SK-N-SH treated with all-trans-retinoic acid at 6 μM for 48 hours (cell line): ENCODE measurements around the gene ARSB.

ENCODE experiments used
- ATAC-seq: fragments of 200-7000 bp; cut with Tn5 transposase; 3 replicates; pipeline ENCODE4 v1.9.1; 2020; ENCODE audit warnings: mild to moderate bottlenecking, moderate library complexity
- ARNTL ChIP-seq: fragments of 450-650 bp; formaldehyde crosslinking; IDR thresholded peaks from 2 replicates; pipeline ENCODE4 v1.5.0; 2020; ENCODE audit warnings: low read depth, mild to moderate bottlenecking, moderate library complexity, borderline replicate concordance
- BACH2 ChIP-seq: fragments of 250-450 bp; sonication (Bioruptor Pico); IDR thresholded peaks from 2 replicates; pipeline ENCODE4 v1.9.0; 2021; ENCODE audit warnings: mild to moderate bottlenecking, borderline replicate concordance
- ESRRG ChIP-seq: fragments of 250-450 bp; sonication (Bioruptor Pico); IDR thresholded peaks from 2 replicates; pipeline ENCODE4 v1.6.1; 2021; ENCODE audit warnings: mild to moderate bottlenecking
- GLIS3 ChIP-seq: fragments of 250-450 bp; sonication (Bioruptor Pico); IDR thresholded peaks from 2 replicates; pipeline ENCODE4 v1.5.0; 2020; ENCODE audit warnings: mild to moderate bottlenecking, moderate library complexity
- ISL1 ChIP-seq: fragments of 250-450 bp; sonication (Bioruptor Pico); IDR thresholded peaks from 2 replicates; pipeline ENCODE4 v2.1.2; 2022; ENCODE audit warnings: mild to moderate bottlenecking, moderate library complexity
- OSR1 ChIP-seq: fragments of 250-450 bp; sonication (Bioruptor Pico); IDR thresholded peaks from 2 replicates; pipeline ENCODE4 v1.8.0; 2022; ENCODE audit warnings: moderate library complexity, mild to moderate bottlenecking, inconsistent platforms
- PPARA ChIP-seq: fragments of 250-450 bp; sonication (Bioruptor Pico); IDR thresholded peaks from 2 replicates; pipeline ENCODE4 v1.5.0; 2020; ENCODE audit warnings: mild to moderate bottlenecking, borderline replicate concordance
- RARB ChIP-seq: fragments of 250-450 bp; sonication (Bioruptor Pico); IDR thresholded peaks from 2 replicates; pipeline ENCODE4 v1.8.0; 2021; ENCODE audit warnings: mild to moderate bottlenecking, moderate library complexity
- SNAI2 ChIP-seq: fragments of 250-450 bp; sonication (Bioruptor Pico); IDR thresholded peaks from 2 replicates; pipeline ENCODE4 v1.5.0; 2020; ENCODE audit warnings: mild to moderate bottlenecking, moderate library complexity
- TOX ChIP-seq: fragments of 250-450 bp; sonication (Bioruptor Pico); IDR thresholded peaks from 2 replicates; pipeline ENCODE4 v1.8.0; 2021; ENCODE audit warnings: mild to moderate bottlenecking, moderate library complexity, borderline replicate concordance
- ZFP3 ChIP-seq: fragments of 250-450 bp; sonication (Bioruptor Pico); IDR thresholded peaks from 2 replicates; pipeline ENCODE4 v1.5.0; 2020; ENCODE audit warnings: mild to moderate bottlenecking, moderate library complexity
- ZFP30 ChIP-seq: fragments of 450-650 bp; formaldehyde crosslinking; IDR thresholded peaks from 2 replicates; pipeline ENCODE4 v1.5.0; 2022; ENCODE audit warnings: mild to moderate bottlenecking, moderate library complexity
- ZNF565 ChIP-seq: fragments of 450-650 bp; formaldehyde crosslinking; conservative IDR thresholded peaks from 2 replicates; pipeline ENCODE4 v1.5.0; 2020; ENCODE audit warnings: low read depth, mild to moderate bottlenecking, moderate library complexity
- ZNF70 ChIP-seq: fragments of 450-650 bp; formaldehyde crosslinking; IDR thresholded peaks from 2 replicates; pipeline ENCODE4 v1.5.0; 2020; ENCODE audit warnings: mild to moderate bottlenecking, moderate library complexity
- ZNF8 ChIP-seq: fragments of 450-650 bp; formaldehyde crosslinking; IDR thresholded peaks from 2 replicates; pipeline ENCODE4 v1.5.0; 2020; ENCODE audit warnings: mild to moderate bottlenecking, moderate library complexity
- TF ChIP-seq, protein P1 (sequence below): fragments of 250-450 bp; sonication (Bioruptor Pico); IDR thresholded peaks from 2 replicates; pipeline ENCODE4 v1.8.0; 2020; ENCODE audit warnings: mild to moderate bottlenecking, moderate library complexity, borderline replicate concordance
- TF ChIP-seq, protein P2 (sequence below): fragments of 250-450 bp; sonication (Bioruptor Pico); IDR thresholded peaks from 2 replicates; pipeline ENCODE4 v1.5.1; 2021; ENCODE audit warnings: mild to moderate bottlenecking, moderate library complexity
- TF ChIP-seq, protein P3 (sequence below): fragments of 250-450 bp; sonication (Bioruptor Pico); IDR thresholded peaks from 2 replicates; pipeline ENCODE4 v1.5.1; 2020; ENCODE audit warnings: low read depth, mild to moderate bottlenecking, moderate library complexity
- TF ChIP-seq, protein P4 (sequence below): fragments of 250-450 bp; sonication (Bioruptor Pico); IDR thresholded peaks from 2 replicates; pipeline ENCODE4 v1.8.0; 2021; ENCODE audit warnings: low read depth, mild to moderate bottlenecking, moderate library complexity, borderline replicate concordance
- TF ChIP-seq, protein P5 (sequence below): fragments of 250-450 bp; sonication (Bioruptor Pico); IDR thresholded peaks from 2 replicates; pipeline ENCODE4 v1.5.0; 2020; ENCODE audit warnings: mild to moderate bottlenecking, moderate library complexity

ARSB gene

DNA sequence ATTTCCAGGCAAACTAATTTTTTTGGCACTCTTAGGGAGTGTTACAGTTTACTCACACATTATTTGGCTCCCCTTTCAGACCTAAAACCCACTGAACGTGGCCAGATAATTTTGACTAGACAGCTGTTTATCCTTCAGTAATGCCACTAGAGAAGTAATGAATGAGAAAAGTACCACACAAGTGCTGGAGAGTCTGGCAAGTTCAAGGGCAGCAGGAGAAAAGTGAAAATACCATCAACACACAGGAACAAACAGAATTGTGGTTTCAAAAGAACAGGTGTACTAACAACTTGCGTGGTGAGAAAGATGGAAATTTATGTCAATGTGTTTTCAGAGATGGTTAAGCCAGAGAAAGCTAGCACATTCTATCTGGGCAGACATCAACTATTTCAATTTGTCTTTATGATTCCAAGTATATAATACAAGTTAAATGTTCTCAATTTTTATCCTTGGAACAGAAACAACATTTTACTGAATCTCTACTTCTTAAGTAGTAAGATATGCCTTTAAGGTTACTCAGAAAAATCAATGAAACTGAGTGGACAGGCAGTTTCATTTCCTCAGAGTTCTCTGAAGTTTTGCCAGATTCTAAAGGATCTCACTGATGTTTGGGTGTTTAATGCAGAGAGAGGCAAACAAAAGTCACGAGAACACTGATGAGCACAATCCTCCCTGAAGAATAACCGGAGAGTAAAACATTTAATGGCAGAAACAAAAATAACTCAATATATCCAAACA, 91.0 kb downstream of the ARSB start:
- no peak for ATAC-seq
- TF ChIP-seq GLIS3 (CRISPR knock-in tag) (no peak), ZFP3 (CRISPR knock-in tag) (no peak), BACH2 (no peak), TOX (CRISPR knock-in tag) (no peak), RARB (no peak), SNAI2 (CRISPR knock-in tag) (no peak)
- TF ChIP-seq, protein P1, sequence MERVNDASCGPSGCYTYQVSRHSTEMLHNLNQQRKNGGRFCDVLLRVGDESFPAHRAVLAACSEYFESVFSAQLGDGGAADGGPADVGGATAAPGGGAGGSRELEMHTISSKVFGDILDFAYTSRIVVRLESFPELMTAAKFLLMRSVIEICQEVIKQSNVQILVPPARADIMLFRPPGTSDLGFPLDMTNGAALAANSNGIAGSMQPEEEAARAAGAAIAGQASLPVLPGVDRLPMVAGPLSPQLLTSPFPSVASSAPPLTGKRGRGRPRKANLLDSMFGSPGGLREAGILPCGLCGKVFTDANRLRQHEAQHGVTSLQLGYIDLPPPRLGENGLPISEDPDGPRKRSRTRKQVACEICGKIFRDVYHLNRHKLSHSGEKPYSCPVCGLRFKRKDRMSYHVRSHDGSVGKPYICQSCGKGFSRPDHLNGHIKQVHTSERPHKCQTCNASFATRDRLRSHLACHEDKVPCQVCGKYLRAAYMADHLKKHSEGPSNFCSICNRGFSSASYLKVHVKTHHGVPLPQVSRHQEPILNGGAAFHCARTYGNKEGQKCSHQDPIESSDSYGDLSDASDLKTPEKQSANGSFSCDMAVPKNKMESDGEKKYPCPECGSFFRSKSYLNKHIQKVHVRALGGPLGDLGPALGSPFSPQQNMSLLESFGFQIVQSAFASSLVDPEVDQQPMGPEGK (CRISPR knock-in tag): no peak
- TF ChIP-seq, protein P2, sequence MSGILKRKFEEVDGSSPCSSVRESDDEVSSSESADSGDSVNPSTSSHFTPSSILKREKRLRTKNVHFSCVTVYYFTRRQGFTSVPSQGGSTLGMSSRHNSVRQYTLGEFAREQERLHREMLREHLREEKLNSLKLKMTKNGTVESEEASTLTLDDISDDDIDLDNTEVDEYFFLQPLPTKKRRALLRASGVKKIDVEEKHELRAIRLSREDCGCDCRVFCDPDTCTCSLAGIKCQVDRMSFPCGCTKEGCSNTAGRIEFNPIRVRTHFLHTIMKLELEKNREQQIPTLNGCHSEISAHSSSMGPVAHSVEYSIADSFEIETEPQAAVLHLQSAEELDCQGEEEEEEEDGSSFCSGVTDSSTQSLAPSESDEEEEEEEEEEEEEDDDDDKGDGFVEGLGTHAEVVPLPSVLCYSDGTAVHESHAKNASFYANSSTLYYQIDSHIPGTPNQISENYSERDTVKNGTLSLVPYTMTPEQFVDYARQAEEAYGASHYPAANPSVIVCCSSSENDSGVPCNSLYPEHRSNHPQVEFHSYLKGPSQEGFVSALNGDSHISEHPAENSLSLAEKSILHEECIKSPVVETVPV (CRISPR knock-in tag): no peak
- TF ChIP-seq, protein P3, sequence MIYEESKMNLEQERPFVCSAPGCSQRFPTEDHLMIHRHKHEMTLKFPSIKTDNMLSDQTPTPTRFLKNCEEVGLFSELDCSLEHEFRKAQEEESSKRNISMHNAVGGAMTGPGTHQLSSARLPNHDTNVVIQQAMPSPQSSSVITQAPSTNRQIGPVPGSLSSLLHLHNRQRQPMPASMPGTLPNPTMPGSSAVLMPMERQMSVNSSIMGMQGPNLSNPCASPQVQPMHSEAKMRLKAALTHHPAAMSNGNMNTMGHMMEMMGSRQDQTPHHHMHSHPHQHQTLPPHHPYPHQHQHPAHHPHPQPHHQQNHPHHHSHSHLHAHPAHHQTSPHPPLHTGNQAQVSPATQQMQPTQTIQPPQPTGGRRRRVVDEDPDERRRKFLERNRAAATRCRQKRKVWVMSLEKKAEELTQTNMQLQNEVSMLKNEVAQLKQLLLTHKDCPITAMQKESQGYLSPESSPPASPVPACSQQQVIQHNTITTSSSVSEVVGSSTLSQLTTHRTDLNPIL: no peak

DNA sequence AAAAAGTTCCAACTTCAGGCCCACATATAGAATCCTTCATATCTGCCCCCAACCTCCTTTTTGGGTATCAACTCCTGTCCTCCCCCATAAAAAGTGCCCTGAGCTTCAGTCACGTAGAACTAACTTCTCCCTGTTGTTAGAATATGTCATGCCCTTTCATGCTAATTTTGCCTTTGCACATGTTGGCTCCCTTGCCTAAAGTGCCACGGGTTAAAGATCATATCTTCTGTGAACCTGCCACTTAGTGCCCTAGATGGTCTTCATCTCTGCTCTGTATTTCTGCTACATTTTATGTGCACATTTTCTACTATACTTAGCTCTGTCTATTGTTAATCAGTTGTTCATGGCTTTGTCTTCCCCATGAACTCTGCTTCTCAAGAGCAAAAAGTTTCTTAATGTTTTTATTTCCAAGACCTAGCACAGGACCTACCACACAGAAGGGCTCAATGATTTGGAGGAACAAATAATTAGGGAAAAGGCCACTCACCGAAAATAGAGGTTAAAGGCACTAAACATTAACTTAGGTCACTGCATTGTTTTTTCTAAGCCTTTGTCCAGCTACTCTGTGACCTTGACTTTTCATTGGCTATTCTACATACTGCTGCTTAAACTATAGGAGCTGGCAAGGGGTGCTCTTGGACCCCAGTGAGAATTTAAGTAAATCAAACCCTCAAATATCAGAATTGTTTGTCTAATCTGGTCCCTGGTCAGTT, 94.3 kb downstream of the ARSB start:
- TF ChIP-seq GLIS3 (CRISPR knock-in tag) (no peak), ARNTL (CRISPR knock-in tag) (no peak), ZFP30 (CRISPR knock-in tag) (no peak), ESRRG (CRISPR knock-in tag) (no peak), TOX (CRISPR knock-in tag) (no peak), ZNF565 (no peak), ISL1 (CRISPR knock-in tag) (no peak), ZNF70 (no peak), ZNF8 (CRISPR knock-in tag) (no peak), OSR1 (no peak), SNAI2 (CRISPR knock-in tag) (no peak), PPARA (CRISPR knock-in tag) (no peak), RARB (no peak), BACH2 (no peak)
- TF ChIP-seq, protein P2 (CRISPR knock-in tag): no peak
- TF ChIP-seq, protein P4, sequence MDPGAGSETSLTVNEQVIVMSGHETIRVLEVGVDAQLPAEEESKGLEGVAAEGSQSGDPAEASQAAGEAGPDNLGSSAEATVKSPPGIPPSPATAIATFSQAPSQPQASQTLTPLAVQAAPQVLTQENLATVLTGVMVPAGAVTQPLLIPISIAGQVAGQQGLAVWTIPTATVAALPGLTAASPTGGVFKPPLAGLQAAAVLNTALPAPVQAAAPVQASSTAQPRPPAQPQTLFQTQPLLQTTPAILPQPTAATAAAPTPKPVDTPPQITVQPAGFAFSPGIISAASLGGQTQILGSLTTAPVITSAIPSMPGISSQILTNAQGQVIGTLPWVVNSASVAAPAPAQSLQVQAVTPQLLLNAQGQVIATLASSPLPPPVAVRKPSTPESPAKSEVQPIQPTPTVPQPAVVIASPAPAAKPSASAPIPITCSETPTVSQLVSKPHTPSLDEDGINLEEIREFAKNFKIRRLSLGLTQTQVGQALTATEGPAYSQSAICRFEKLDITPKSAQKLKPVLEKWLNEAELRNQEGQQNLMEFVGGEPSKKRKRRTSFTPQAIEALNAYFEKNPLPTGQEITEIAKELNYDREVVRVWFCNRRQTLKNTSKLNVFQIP: no peak
- TF ChIP-seq, protein P3: no peak
- TF ChIP-seq, protein P1 (CRISPR knock-in tag): no peak
- TF ChIP-seq, protein P5, sequence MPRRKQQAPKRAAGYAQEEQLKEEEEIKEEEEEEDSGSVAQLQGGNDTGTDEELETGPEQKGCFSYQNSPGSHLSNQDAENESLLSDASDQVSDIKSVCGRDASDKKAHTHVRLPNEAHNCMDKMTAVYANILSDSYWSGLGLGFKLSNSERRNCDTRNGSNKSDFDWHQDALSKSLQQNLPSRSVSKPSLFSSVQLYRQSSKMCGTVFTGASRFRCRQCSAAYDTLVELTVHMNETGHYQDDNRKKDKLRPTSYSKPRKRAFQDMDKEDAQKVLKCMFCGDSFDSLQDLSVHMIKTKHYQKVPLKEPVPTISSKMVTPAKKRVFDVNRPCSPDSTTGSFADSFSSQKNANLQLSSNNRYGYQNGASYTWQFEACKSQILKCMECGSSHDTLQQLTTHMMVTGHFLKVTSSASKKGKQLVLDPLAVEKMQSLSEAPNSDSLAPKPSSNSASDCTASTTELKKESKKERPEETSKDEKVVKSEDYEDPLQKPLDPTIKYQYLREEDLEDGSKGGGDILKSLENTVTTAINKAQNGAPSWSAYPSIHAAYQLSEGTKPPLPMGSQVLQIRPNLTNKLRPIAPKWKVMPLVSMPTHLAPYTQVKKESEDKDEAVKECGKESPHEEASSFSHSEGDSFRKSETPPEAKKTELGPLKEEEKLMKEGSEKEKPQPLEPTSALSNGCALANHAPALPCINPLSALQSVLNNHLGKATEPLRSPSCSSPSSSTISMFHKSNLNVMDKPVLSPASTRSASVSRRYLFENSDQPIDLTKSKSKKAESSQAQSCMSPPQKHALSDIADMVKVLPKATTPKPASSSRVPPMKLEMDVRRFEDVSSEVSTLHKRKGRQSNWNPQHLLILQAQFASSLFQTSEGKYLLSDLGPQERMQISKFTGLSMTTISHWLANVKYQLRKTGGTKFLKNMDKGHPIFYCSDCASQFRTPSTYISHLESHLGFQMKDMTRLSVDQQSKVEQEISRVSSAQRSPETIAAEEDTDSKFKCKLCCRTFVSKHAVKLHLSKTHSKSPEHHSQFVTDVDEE (CRISPR knock-in tag): no peak
- TF ChIP-seq, all 23 proteins: peak for 0
- ATAC-seq: no peak
